ENCODE results near the gene CTSC. TPM values are rescaled to one million over a fixed set of nuclear protein-coding genes. Genes with fewer than 3 reads are reported as not detected.
"Not testable (repeated sequence)": the region's sequence is repeated elsewhere in the genome, so short reads cannot be mapped to it uniquely, and the experiment has no call there.

Gene CTSC
- polyA plus RNA-seq, 3 donors = 150 to 415 (median 284) TPM

DNA sequence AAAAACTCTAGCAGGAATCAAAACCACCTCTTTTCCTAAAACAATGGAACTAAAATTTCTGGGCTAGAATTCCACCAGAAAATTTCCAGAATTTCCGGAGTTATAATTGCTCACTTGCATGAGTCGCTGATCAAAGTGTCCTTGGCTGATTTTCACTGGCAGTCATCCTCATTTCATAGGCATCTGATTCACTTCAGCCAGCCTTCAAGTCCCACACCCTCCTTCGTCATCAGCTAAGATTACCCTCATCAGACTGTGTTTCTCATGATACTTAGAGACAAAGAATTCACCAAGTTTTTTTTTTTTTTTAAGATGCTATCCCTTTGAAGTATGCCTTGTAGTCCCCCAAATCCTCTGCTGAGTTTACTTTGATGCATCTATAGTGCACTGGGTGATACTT lies 90.8 kb downstream of the CTSC start:
- intact Hi-C loops (cut with micrococcal nuclease) = no loop called here
- Mint-ChIP-seq H3K27me3 (ENCODE audit: low read depth in 3 of 3) (no peaks in the 10 kb centered on the region), H3K9me3 (peaks cover 4 to 15% (median 11%) of the 10 kb centered on the region in 7 donors), H3K36me3 (peaks cover 4 to 10% of the 10 kb centered on the region in 2 donors), H3K4me1 (no peaks in the 10 kb centered on the region), H3K4me3 (no peak overlapping the region), H3K27ac (no peak overlapping the region)
- Histone ChIP-seq H3K4me2 (replicated peaks; ENCODE audit: extremely low read depth, low read length, poor library complexity, severe bottlenecking) (no peak overlapping the region), H3K36me3 (replicated peaks in 1 of 2; ENCODE audit: control insufficient read depth in 1 of 2, insufficient read depth in 2 of 2, low read length in 2 of 2) (no peaks in the 10 kb centered on the region), H3K27ac (ENCODE audit: low read depth in 1 of 2, low read length in 2 of 2) (no peak overlapping the region), H3K9ac (ENCODE audit: insufficient read depth, low read length, poor library complexity, severe bottlenecking) (no peak overlapping the region), H3K4me1 (ENCODE audit: control insufficient read depth in 1 of 2, insufficient read depth in 2 of 2, low read length in 2 of 2) (no peaks in the 10 kb centered on the region), H2AFZ (ENCODE audit: insufficient read depth, low read depth, low read length, poor library complexity, severe bottlenecking) (no peak overlapping the region), H3K79me2 (ENCODE audit: insufficient read depth, low read length) (no peaks in the 10 kb centered on the region), H3K9me3 (replicated peaks in 1 of 2; ENCODE audit: control insufficient read depth in 1 of 2, insufficient read depth in 1 of 2, low read length in 2 of 2) (no peaks in the 10 kb centered on the region), H3K4me3 (replicated peaks in 1 of 3; ENCODE audit: low read depth in 2 of 3, low read length in 3 of 3) (no peak overlapping the region), H4K20me1 (ENCODE audit: insufficient read depth, low read length) (no peaks in the 10 kb centered on the region), H3K27me3 (ENCODE audit: control insufficient read depth in 2 of 2, insufficient read depth in 2 of 2, low read length in 2 of 2) (no peaks in the 10 kb centered on the region)
- TF ChIP-seq, protein P1, sequence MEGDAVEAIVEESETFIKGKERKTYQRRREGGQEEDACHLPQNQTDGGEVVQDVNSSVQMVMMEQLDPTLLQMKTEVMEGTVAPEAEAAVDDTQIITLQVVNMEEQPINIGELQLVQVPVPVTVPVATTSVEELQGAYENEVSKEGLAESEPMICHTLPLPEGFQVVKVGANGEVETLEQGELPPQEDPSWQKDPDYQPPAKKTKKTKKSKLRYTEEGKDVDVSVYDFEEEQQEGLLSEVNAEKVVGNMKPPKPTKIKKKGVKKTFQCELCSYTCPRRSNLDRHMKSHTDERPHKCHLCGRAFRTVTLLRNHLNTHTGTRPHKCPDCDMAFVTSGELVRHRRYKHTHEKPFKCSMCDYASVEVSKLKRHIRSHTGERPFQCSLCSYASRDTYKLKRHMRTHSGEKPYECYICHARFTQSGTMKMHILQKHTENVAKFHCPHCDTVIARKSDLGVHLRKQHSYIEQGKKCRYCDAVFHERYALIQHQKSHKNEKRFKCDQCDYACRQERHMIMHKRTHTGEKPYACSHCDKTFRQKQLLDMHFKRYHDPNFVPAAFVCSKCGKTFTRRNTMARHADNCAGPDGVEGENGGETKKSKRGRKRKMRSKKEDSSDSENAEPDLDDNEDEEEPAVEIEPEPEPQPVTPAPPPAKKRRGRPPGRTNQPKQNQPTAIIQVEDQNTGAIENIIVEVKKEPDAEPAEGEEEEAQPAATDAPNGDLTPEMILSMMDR (IDR thresholded peaks at IDR 0.05) = no peak
- WGBS (ENCODE audit: insufficient coverage) = 97% methylated on average over 3 of the region's 3 CpGs
- DNase-seq = no peak

GRCh38 chr11:88245576-88245975 lies 92.0 kb downstream of the CTSC start:
- H3K9ac ChIP-seq (ENCODE audit: insufficient read depth, low read length, poor library complexity, severe bottlenecking); H3K4me2 ChIP-seq (replicated peaks; ENCODE audit: extremely low read depth, low read length, poor library complexity, severe bottlenecking); H3K4me1 Mint-ChIP-seq; H3K27ac Mint-ChIP-seq; H3K4me1 ChIP-seq (ENCODE audit: control insufficient read depth in 1 of 2, insufficient read depth in 2 of 2, low read length in 2 of 2); intact Hi-C loops (cut with micrococcal nuclease); H3K27ac ChIP-seq (ENCODE audit: low read depth in 1 of 2, low read length in 2 of 2); H4K20me1 ChIP-seq (ENCODE audit: insufficient read depth, low read length); H3K4me3 ChIP-seq (replicated peaks in 1 of 3; ENCODE audit: low read depth in 2 of 3, low read length in 3 of 3); H3K9me3 ChIP-seq (replicated peaks in 1 of 2; ENCODE audit: control insufficient read depth in 1 of 2, insufficient read depth in 1 of 2, low read length in 2 of 2); H3K27me3 Mint-ChIP-seq (ENCODE audit: low read depth in 3 of 3); H3K36me3 ChIP-seq (replicated peaks in 1 of 2; ENCODE audit: control insufficient read depth in 1 of 2, insufficient read depth in 2 of 2, low read length in 2 of 2); DNase-seq; H2AFZ ChIP-seq (ENCODE audit: insufficient read depth, low read depth, low read length, poor library complexity, severe bottlenecking); H3K27me3 ChIP-seq (ENCODE audit: control insufficient read depth in 2 of 2, insufficient read depth in 2 of 2, low read length in 2 of 2); H3K79me2 ChIP-seq (ENCODE audit: insufficient read depth, low read length); H3K4me3 Mint-ChIP-seq: not testable (repeated sequence)
- H3K36me3 Mint-ChIP-seq = peaks cover 4 to 12% of the 10 kb centered on the region in 2 donors
- H3K9me3 Mint-ChIP-seq = peaks cover 10 to 23% (median 14%) of the 10 kb centered on the region in 7 donors
- WGBS (ENCODE audit: insufficient coverage) = 100% methylated on average over 1 of the region's 2 CpGs

Other genes with a start within 250 kb of the CTSC start
- 1 to 10 TPM in 1 of 3 donors, under 1 TPM in 2; 0.25 to 1.3 (median 0.69) TPM for gene RAB38, start 162.3 kb downstream of the CTSC start, polyA plus RNA-seq

Measured in CD14-positive monocyte (primary cell).